ENCODE measurements around the gene NSD1. TPM values are rescaled to one million over a fixed set of nuclear protein-coding genes. Genes with fewer than 3 reads are reported as not detected.
"Not testable (repeated sequence)": the region's sequence is repeated elsewhere in the genome, so short reads cannot be mapped to it uniquely, and the experiment has no call there.

NSD1 gene
- polyA plus RNA-seq, 1 donor: 68.7 TPM

- no peak for DNase-seq
Measured at GRCh38 chr5:177231479-177232250, 98.1 kb downstream of the NSD1 start.

GRCh38 chr5:177232358-177232757 is 98.8 kb downstream of the NSD1 start:
- no peak for DNase-seq

- DNase-seq: no peak
Measured at GRCh38 chr5:177232761-177233160, 99.2 kb downstream of the NSD1 start.

- no peak for DNase-seq
Measured at GRCh38 chr5:177233206-177233605, 99.6 kb downstream of the NSD1 start.

- DNase-seq: no peak
Measured at GRCh38 chr5:177233802-177234201, 100.2 kb downstream of the NSD1 start.

- DNase-seq: no peak
Measured at GRCh38 chr5:177234841-177235240, 101.3 kb downstream of the NSD1 start.

GRCh38 chr5:177241768-177242167 is 108.2 kb downstream of the NSD1 start:
- DNase-seq: no peak

- DNase-seq: no peak
Measured at GRCh38 chr5:177242304-177242703, 108.7 kb downstream of the NSD1 start.

- DNase-seq: no peak
Measured at GRCh38 chr5:177249761-177250537, 116.4 kb downstream of the NSD1 start.

GRCh38 chr5:177253252-177253651 is 119.7 kb downstream of the NSD1 start:
- DNase-seq: no peak

GRCh38 chr5:177256296-177256695 is 122.7 kb downstream of the NSD1 start:
- no peak for DNase-seq

- not testable (repeated sequence) for DNase-seq
Measured at GRCh38 chr5:177258711-177259110, 125.1 kb downstream of the NSD1 start.

GRCh38 chr5:177260961-177261360 is 127.4 kb downstream of the NSD1 start:
- DNase-seq: no peak

GRCh38 chr5:177261510-177261909 is 127.9 kb downstream of the NSD1 start:
- no peak for DNase-seq

- DNase-seq: no peak
Measured at GRCh38 chr5:177264178-177264577, 130.6 kb downstream of the NSD1 start.

- no peak for DNase-seq
Measured at GRCh38 chr5:177265395-177265794, 131.8 kb downstream of the NSD1 start.

GRCh38 chr5:177269232-177269895 is 135.8 kb downstream of the NSD1 start:
- DNase-seq: no peak

- DNase-seq: no peak
Measured at GRCh38 chr5:177269976-177270375, 136.4 kb downstream of the NSD1 start.

GRCh38 chr5:177270653-177271052 is 137.1 kb downstream of the NSD1 start:
- DNase-seq: no peak

GRCh38 chr5:177271113-177271512 is 137.5 kb downstream of the NSD1 start:
- no peak for DNase-seq

- no peak for DNase-seq
Measured at GRCh38 chr5:177275883-177276282, 142.3 kb downstream of the NSD1 start.

GRCh38 chr5:177276886-177277285 is 143.3 kb downstream of the NSD1 start:
- no peak for DNase-seq

- DNase-seq: no peak
Measured at GRCh38 chr5:177288191-177288590, 154.6 kb downstream of the NSD1 start.

Measured in left kidney (tissue), 2 donors.